GM19438 (cell line): ENCODE measurements around the gene ESPN.
A peak's percentile ranks its signal among the peaks of the same experiment; 100 is the strongest.

Experiments
- ATAC-seq: cut with Tn5 transposase; IDR thresholded peaks from one replicate; pipeline ENCODE4 v1.9.1; 2021; ENCODE audit warnings: low read depth; ENCODE audit not compliant: unreplicated experiment

Gene ESPN

GRCh38 chr1:6401673-6402072 is 22.9 kb upstream of the ESPN start:
- ATAC-seq, result no peak

- no peak for ATAC-seq
Measured at GRCh38 chr1:6408023-6408422, 16.6 kb upstream of the ESPN start.

GRCh38 chr1:6409053-6409452 is 15.5 kb upstream of the ESPN start:
- no peak for ATAC-seq

GRCh38 chr1:6409733-6410132 is 14.8 kb upstream of the ESPN start:
- no peak for ATAC-seq

GRCh38 chr1:6410248-6410893 is 14.2 kb upstream of the ESPN start:
- no peak for ATAC-seq

GRCh38 chr1:6412896-6413295 is 11.7 kb upstream of the ESPN start:
- ATAC-seq, result no peak

GRCh38 chr1:6414443-6414844 is 10.1 kb upstream of the ESPN start:
- ATAC-seq, result peak; percentile 77

GRCh38 chr1:6414881-6415626 is 9.5 kb upstream of the ESPN start:
- ATAC-seq, result no peak

GRCh38 chr1:6416295-6416656 is 8.3 kb upstream of the ESPN start:
- ATAC-seq, result no peak

- no peak for ATAC-seq
Measured at GRCh38 chr1:6416906-6417305, 7.7 kb upstream of the ESPN start.

- ATAC-seq, result no peak
Measured at GRCh38 chr1:6417961-6418667, 6.5 kb upstream of the ESPN start.

GRCh38 chr1:6418668-6419396 is 5.7 kb upstream of the ESPN start:
- no peak for ATAC-seq

GRCh38 chr1:6419397-6419803 is 5.2 kb upstream of the ESPN start:
- no peak for ATAC-seq

GRCh38 chr1:6419804-6420453 is 4.6 kb upstream of the ESPN start, which contains the start of gene HES2:
Gene HES2, minus strand, starts transcription at chr1:6419919. Its CDS starts 99 bp downstream, at chr1:6419820.
- ATAC-seq, result no peak

GRCh38 chr1:6420454-6421042 is 4.0 kb upstream of the ESPN start:
- no peak for ATAC-seq

- ATAC-seq, result no peak
Measured at GRCh38 chr1:6421266-6421665, 3.3 kb upstream of the ESPN start.

- ATAC-seq, result no peak
Measured at GRCh38 chr1:6423321-6423999, 1.1 kb upstream of the ESPN start.

GRCh38 chr1:6424000-6424565 is 493 bp upstream of the ESPN start:
- ATAC-seq, result no peak

GRCh38 chr1:6425658-6426057 is 1.1 kb downstream of the ESPN start:
- no peak for ATAC-seq
